Stimulated activated CD4-positive, alpha-beta T cell treated with anti-CD3 and anti-CD28 coated beads, Interleukin-15, amount 100 ng/mL, for 48 hours (primary cell): ENCODE measurements around the gene TOX2.

Source experiments
- DNase-seq, 2 donors: peaks; one replicate each; pipeline ENCODE4 v3.0.0-alpha.2; 2020; ENCODE audit warnings: low read depth in 2 of 2

TOX2 gene

GRCh38 chr20:44064501-44065400 is 150.1 kb downstream of the TOX2 start:
- DNase-seq: no peak

GRCh38 chr20:44065401-44066340 is 151.0 kb downstream of the TOX2 start:
- no peak for DNase-seq

- no peak for DNase-seq
These were observed 152.3 kb downstream of the TOX2 start for GRCh38 chr20:44066645-44067606.

- DNase-seq: no peak
These were observed 153.0 kb downstream of the TOX2 start for GRCh38 chr20:44067650-44068081.

GRCh38 chr20:44068316-44069201 is 153.9 kb downstream of the TOX2 start:
- no peak for DNase-seq

GRCh38 chr20:44069203-44070011 is 154.8 kb downstream of the TOX2 start:
- DNase-seq: peak in 1 of 2 donors; percentile 25

- no peak for DNase-seq
These were observed 155.7 kb downstream of the TOX2 start for GRCh38 chr20:44070139-44070900.

- DNase-seq: no peak
These were observed 156.4 kb downstream of the TOX2 start for GRCh38 chr20:44071057-44071456.

GRCh38 chr20:44071526-44072111 is 157.0 kb downstream of the TOX2 start:
- no peak for DNase-seq

GRCh38 chr20:44072384-44072783 is 157.7 kb downstream of the TOX2 start:
- DNase-seq: no peak

GRCh38 chr20:44073011-44073674 is 158.5 kb downstream of the TOX2 start:
- no peak for DNase-seq

GRCh38 chr20:44073675-44074071 is 159.0 kb downstream of the TOX2 start:
- DNase-seq: no peak

GRCh38 chr20:44074252-44075151 is 159.8 kb downstream of the TOX2 start:
- no peak for DNase-seq

GRCh38 chr20:44075191-44075949 is 160.7 kb downstream of the TOX2 start:
- no peak for DNase-seq

- no peak for DNase-seq
These were observed 161.2 kb downstream of the TOX2 start for GRCh38 chr20:44075950-44076232.

GRCh38 chr20:44079291-44079690 is 164.6 kb downstream of the TOX2 start:
- no peak for DNase-seq
